IMR-90 (cell line): ENCODE data around the gene DIP2B. TPM values are rescaled to one million over a fixed set of nuclear protein-coding genes. Genes with fewer than 3 reads are reported as not detected.

Experiments
- ATAC-seq: fragments of 200-7000 bp; cut with Tn5 transposase; 2 replicates; pipeline ENCODE4 v1.9.1; 2020; ENCODE audit warnings: low read depth, mild to moderate bottlenecking, moderate library complexity
- BruUV-seq: library from RNA; stranded (reverse); fragments of 400-500 nt; replicated peaks from 2 replicates; lab custom pipeline; 2021; lab: Mats Ljungman, UMichigan
- CTCF ChIA-PET: fragments of 300-600 bp; formaldehyde crosslinking; extraction: SDS; loops from one replicate; lab custom pipeline; 2021; ENCODE audit warnings: antibody characterized with exemption; lab: Yijun Ruan, JAX
- POLR2A ChIA-PET: fragments of 300-600 bp; sonication (Branson Sonifier 250); formaldehyde crosslinking; loops from one replicate; lab custom pipeline; 2022; ENCODE audit warnings: antibody characterized with exemption; ENCODE audit not compliant: unreplicated experiment; lab: Charles Lee
- DNase-seq: peaks from one replicate; pipeline ENCODE4 v3.0.0; 2013
- H2AFZ ChIP-seq: replicated peaks from 2 replicates; pipeline ENCODE3; 2013; ENCODE audit warnings: low read length, mild to moderate bottlenecking; ENCODE audit not compliant: poor library complexity
- H2AK5ac ChIP-seq: 2 replicates; pipeline ENCODE4 v1.6.1; 2013; ENCODE audit warnings: low read depth, low read length, inconsistent platforms
- H2AK9ac ChIP-seq: replicated peaks from 2 replicates; pipeline ENCODE3; 2013; ENCODE audit warnings: mild to moderate bottlenecking, low read depth, low read length, moderate library complexity; ENCODE audit not compliant: poor library complexity
- H2BK120ac ChIP-seq: 2 replicates; pipeline ENCODE4 v1.6.1; 2013; ENCODE audit warnings: low read depth, low read length, inconsistent platforms
- H2BK15ac ChIP-seq: 3 replicates; pipeline ENCODE4 v1.6.1; 2013; ENCODE audit warnings: low read depth, low read length, inconsistent platforms
- H2BK20ac ChIP-seq: 2 replicates; pipeline ENCODE4 v1.6.1; 2013; ENCODE audit warnings: low read depth, mild to moderate bottlenecking, inconsistent platforms, low read length, moderate library complexity
- H2BK5ac ChIP-seq: 2 replicates; pipeline ENCODE4 v1.6.1; 2013; ENCODE audit warnings: mild to moderate bottlenecking, low read depth, low read length, inconsistent platforms; ENCODE audit not compliant: poor library complexity, severe bottlenecking
- H3K14ac ChIP-seq: replicated peaks from 2 replicates; pipeline ENCODE4 v1.6.1; 2013; ENCODE audit warnings: low read depth, low read length, inconsistent platforms
- H3K18ac ChIP-seq: 2 replicates; pipeline ENCODE4 v1.6.1; 2013; ENCODE audit warnings: low read depth, low read length, control low read depth
- H3K23ac ChIP-seq: 2 replicates; pipeline ENCODE4 v1.6.1; 2013; ENCODE audit warnings: low read depth, low read length, inconsistent platforms
- H3K27ac ChIP-seq: 2 replicates; pipeline ENCODE4 v1.5.1; 2013; ENCODE audit warnings: mild to moderate bottlenecking, control low read depth, low read length; ENCODE audit not compliant: insufficient read depth
- H3K27me3 ChIP-seq: 2 replicates; pipeline ENCODE4 v1.6.1; 2013; ENCODE audit warnings: low read length; ENCODE audit not compliant: control insufficient read depth, insufficient read depth
- H3K36me3 ChIP-seq: 2 replicates; pipeline ENCODE4 v1.6.1; 2013; ENCODE audit warnings: low read length, mixed read lengths; ENCODE audit not compliant: control insufficient read depth, insufficient read depth
- H3K4ac ChIP-seq: 2 replicates; pipeline ENCODE4 v1.6.1; 2013; ENCODE audit warnings: low read depth, low read length, inconsistent platforms
- H3K4me1 ChIP-seq: 2 replicates; pipeline ENCODE4 v1.6.1; 2013; ENCODE audit warnings: low read length, mixed read lengths; ENCODE audit not compliant: control insufficient read depth, insufficient read depth
- H3K4me2 ChIP-seq: 2 replicates; pipeline ENCODE4 v1.6.1; 2013; ENCODE audit warnings: low read depth, mild to moderate bottlenecking, control low read depth, low read length, moderate library complexity
- H3K4me3 ChIP-seq: 2 replicates; pipeline ENCODE4 v1.5.1; 2013; ENCODE audit warnings: low read depth, mild to moderate bottlenecking, control low read depth, low read length, moderate library complexity; ENCODE audit not compliant: insufficient read depth
- H3K56ac ChIP-seq: 2 replicates; pipeline ENCODE4 v1.6.1; 2013; ENCODE audit warnings: low read length, inconsistent platforms; ENCODE audit not compliant: insufficient read depth; ENCODE audit errors: extremely low read depth
- H3K79me1 ChIP-seq, 2 experiments: 2 replicates each; pipeline ENCODE4 v1.6.1; 2013; ENCODE audit warnings: low read length in 2 of 2, inconsistent platforms in 1 of 2, low read depth in 1 of 2
- H3K9ac ChIP-seq: 2 replicates; pipeline ENCODE4 v1.6.1; 2013; ENCODE audit warnings: low read depth, low read length, control low read depth
- H3K9me1 ChIP-seq: 2 replicates; pipeline ENCODE4 v1.6.1; 2013; ENCODE audit warnings: low read length, inconsistent platforms; ENCODE audit not compliant: insufficient read depth
- H3K9me3 ChIP-seq: 2 replicates; pipeline ENCODE4 v1.6.1; 2013; ENCODE audit warnings: low read length; ENCODE audit not compliant: control insufficient read depth, insufficient read depth
- H4K20me1 ChIP-seq: 2 replicates; pipeline ENCODE4 v1.6.1; 2013; ENCODE audit warnings: low read length, inconsistent platforms; ENCODE audit not compliant: insufficient read depth
- H4K5ac ChIP-seq: 2 replicates; pipeline ENCODE4 v1.6.1; 2013; ENCODE audit warnings: mild to moderate bottlenecking, low read depth, low read length, control low read depth
- H4K8ac ChIP-seq, 2 experiments: 2 replicates each; pipeline ENCODE4 v1.6.1; 2013; ENCODE audit warnings: low read depth in 2 of 2, low read length in 2 of 2, control low read depth in 1 of 2, inconsistent platforms in 1 of 2
- H4K91ac ChIP-seq: 2 replicates; pipeline ENCODE4 v1.6.1; 2013; ENCODE audit warnings: low read depth, low read length, inconsistent platforms; ENCODE audit not compliant: insufficient read depth
- BHLHE40 ChIP-seq: fragments of 150-350 bp; IDR thresholded peaks from 2 replicates; pipeline ENCODE4 v1.6.1; 2016; ENCODE audit warnings: mild to moderate bottlenecking, low read depth, low read length
- CEBPB ChIP-seq: IDR thresholded peaks from 2 replicates; pipeline ENCODE4 v1.6.1; 2012; ENCODE audit warnings: low read depth, low read length, improper control_type of control experiment
- CHD1 ChIP-seq: IDR thresholded peaks from 2 replicates; pipeline ENCODE4 v1.6.1; 2012; ENCODE audit warnings: low read depth, low read length, improper control_type of control experiment
- ELK1 ChIP-seq: fragments of 150-350 bp; IDR thresholded peaks from 2 replicates; pipeline ENCODE4 v1.6.1; 2016; ENCODE audit warnings: low read depth, mild to moderate bottlenecking, low read length, moderate library complexity, borderline replicate concordance
- FOS ChIP-seq: fragments of 150-350 bp; IDR thresholded peaks from 2 replicates; pipeline ENCODE4 v1.6.1; 2016; ENCODE audit warnings: low read depth, low read length
- MAFK ChIP-seq: IDR thresholded peaks from 2 replicates; pipeline ENCODE4 v1.6.1; 2012; ENCODE audit warnings: low read depth, low read length, improper control_type of control experiment
- MXI1 ChIP-seq: IDR thresholded peaks from 2 replicates; pipeline ENCODE4 v1.6.1; 2012; ENCODE audit warnings: low read depth, mild to moderate bottlenecking, low read length, moderate library complexity, borderline replicate concordance
- NFE2L2 ChIP-seq: fragments of 150-350 bp; IDR thresholded peaks from 2 replicates; pipeline ENCODE4 v1.6.1; 2016; ENCODE audit warnings: low read depth, mild to moderate bottlenecking, low read length
- POLR2A ChIP-seq: IDR thresholded peaks from 2 replicates; pipeline ENCODE4 v1.6.1; 2012; ENCODE audit warnings: mild to moderate bottlenecking, low read depth, low read length
- RAD21 ChIP-seq: IDR thresholded peaks from 2 replicates; pipeline ENCODE4 v1.6.1; 2012; ENCODE audit warnings: low read length, improper control_type of control experiment
- RCOR1 ChIP-seq: IDR thresholded peaks from 2 replicates; pipeline ENCODE4 v1.6.1; 2012; ENCODE audit warnings: mild to moderate bottlenecking, low read length, improper control_type of control experiment; ENCODE audit not compliant: insufficient replicate concordance
- RFX5 ChIP-seq: IDR thresholded peaks from 2 replicates; pipeline ENCODE4 v1.8.0; 2012; ENCODE audit warnings: low read depth, mild to moderate bottlenecking, low read length, moderate library complexity
- SMC3 ChIP-seq: fragments of 150-350 bp; IDR thresholded peaks from 2 replicates; pipeline ENCODE4 v1.6.1; 2016; ENCODE audit warnings: low read depth, mild to moderate bottlenecking, antibody characterized with exemption, low read length, moderate library complexity
- WGBS, 2 experiments: methylation state at CpG; one replicate each; pipeline versions ENCODE4 v1.1.5 to v1.1.7; 2013; ENCODE audit warnings: missing lambda C conversion rate in 2 of 2; ENCODE audit not compliant: insufficient read length in 1 of 2; ENCODE audit errors: extremely low coverage in 2 of 2; 5-methylcytosine and 5-hydroxymethylcytosine counted together
- dilution Hi-C: fragments of 300-500 bp; cut with HindIII; formaldehyde crosslinking; loops from one replicate; pipeline ENCODE4 v1.14.3; 2018; ENCODE audit warnings: low sequenced_read_pairs; ENCODE audit not compliant: unreplicated experiment
- in situ Hi-C: fragments of 300-500 bp; cut with MboI; formaldehyde crosslinking; loops from 3 replicates; pipeline ENCODE4 v1.14.3; 2019; ENCODE audit warnings: low sequenced_read_pairs, inconsistent platforms, mixed read lengths
- intact Hi-C: fragments of 100-400 bp; cut with micrococcal nuclease; formaldehyde crosslinking; loops from 2 replicates; pipeline ENCODE4 v1.10.0; 2022
- polyA plus RNA-seq, 3 experiments: library from polyadenylated mRNA; depleted of rRNA; stranded (reverse); fragments of >200 nt; gene quantifications; 2 replicates each; pipeline ENCODE4 v1.2.3, GENCODE V29; 2012; ENCODE audit warnings: low replicate concordance in 1 of 3
- total RNA-seq: library from RNA; depleted of rRNA; stranded (reverse); fragments of >200 nt; gene quantifications from 2 replicates; pipeline ENCODE4 v1.2.3, GENCODE V29; 2012
- TF ChIP-seq, protein P1 (sequence below): fragments of 150-350 bp; IDR thresholded peaks from 2 replicates; pipeline ENCODE4 v1.6.1; 2017; ENCODE audit warnings: mild to moderate bottlenecking, antibody characterized with exemption, low read length, low read depth
- TF ChIP-seq, protein P2 (sequence below): conservative IDR thresholded peaks from 2 replicates; pipeline ENCODE4 v1.5.1; 2012; ENCODE audit warnings: mild to moderate bottlenecking, low read depth, low read length, improper control_type of control experiment

Gene DIP2B
- total and polyA plus RNA-seq, 2 of the 4 experiments (the other 2 are of a cell fraction), result 7.7 to 12.9 TPM

DNA sequence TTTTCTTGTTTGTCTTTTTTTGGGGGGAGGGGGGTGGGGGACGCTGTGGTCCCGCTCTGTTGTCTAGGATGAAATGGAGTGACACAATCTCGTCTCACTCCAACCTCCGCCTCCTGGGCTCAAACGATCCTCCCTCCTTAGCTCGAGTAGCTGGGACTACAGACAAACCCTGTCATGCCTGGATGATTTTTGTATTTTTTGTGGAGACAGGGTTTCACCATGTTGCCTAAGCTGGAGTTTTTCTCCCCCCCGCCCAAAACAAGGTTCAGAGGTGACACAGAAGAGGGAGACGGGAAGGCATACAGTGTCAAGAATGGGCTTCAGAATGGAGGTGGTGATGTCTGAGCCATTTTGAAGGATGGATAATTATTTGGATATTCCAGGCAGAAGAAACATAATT lies 142.2 kb downstream of the DIP2B start:
- no peak for TF ChIP-seq NFE2L2
- no peak for TF ChIP-seq CEBPB
- TF ChIP-seq FOS, result no peak
- TF ChIP-seq RCOR1, result no peak
- TF ChIP-seq, protein P1, sequence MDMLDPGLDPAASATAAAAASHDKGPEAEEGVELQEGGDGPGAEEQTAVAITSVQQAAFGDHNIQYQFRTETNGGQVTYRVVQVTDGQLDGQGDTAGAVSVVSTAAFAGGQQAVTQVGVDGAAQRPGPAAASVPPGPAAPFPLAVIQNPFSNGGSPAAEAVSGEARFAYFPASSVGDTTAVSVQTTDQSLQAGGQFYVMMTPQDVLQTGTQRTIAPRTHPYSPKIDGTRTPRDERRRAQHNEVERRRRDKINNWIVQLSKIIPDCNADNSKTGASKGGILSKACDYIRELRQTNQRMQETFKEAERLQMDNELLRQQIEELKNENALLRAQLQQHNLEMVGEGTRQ, result no peak
- TF ChIP-seq POLR2A, result no peak
- no peak for TF ChIP-seq RAD21
- TF ChIP-seq ELK1, result no peak
- no peak for TF ChIP-seq CHD1
- no peak for TF ChIP-seq SMC3
- TF ChIP-seq, protein P2, sequence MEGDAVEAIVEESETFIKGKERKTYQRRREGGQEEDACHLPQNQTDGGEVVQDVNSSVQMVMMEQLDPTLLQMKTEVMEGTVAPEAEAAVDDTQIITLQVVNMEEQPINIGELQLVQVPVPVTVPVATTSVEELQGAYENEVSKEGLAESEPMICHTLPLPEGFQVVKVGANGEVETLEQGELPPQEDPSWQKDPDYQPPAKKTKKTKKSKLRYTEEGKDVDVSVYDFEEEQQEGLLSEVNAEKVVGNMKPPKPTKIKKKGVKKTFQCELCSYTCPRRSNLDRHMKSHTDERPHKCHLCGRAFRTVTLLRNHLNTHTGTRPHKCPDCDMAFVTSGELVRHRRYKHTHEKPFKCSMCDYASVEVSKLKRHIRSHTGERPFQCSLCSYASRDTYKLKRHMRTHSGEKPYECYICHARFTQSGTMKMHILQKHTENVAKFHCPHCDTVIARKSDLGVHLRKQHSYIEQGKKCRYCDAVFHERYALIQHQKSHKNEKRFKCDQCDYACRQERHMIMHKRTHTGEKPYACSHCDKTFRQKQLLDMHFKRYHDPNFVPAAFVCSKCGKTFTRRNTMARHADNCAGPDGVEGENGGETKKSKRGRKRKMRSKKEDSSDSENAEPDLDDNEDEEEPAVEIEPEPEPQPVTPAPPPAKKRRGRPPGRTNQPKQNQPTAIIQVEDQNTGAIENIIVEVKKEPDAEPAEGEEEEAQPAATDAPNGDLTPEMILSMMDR, result no peak
- TF ChIP-seq MXI1, result no peak
- no peak for TF ChIP-seq BHLHE40
- TF ChIP-seq RFX5, result no peak
- TF ChIP-seq MAFK, result no peak
- WGBS, 2 experiments, result no CpG with 5 or more reads among the region's 8 CpGs
- no peak overlapping the region for H3K4me2 ChIP-seq
- no peak overlapping the region for H2BK20ac ChIP-seq
- no peak overlapping the region for H3K23ac ChIP-seq
- no peak overlapping the region for H4K91ac ChIP-seq
- H2AFZ ChIP-seq, result no peak overlapping the region
- no peak overlapping the region for H4K8ac ChIP-seq
- in situ Hi-C loops (no loop called here), intact Hi-C loops (no loop called here), dilution Hi-C loops (no loop called here)
- peaks cover 3% of the 10 kb centered on the region for H3K4me1 ChIP-seq
- H3K4me3 ChIP-seq, result no peak overlapping the region
- H4K20me1 ChIP-seq, result no peaks in the 10 kb centered on the region
- no peak overlapping the region for H2AK9ac ChIP-seq
- H4K5ac ChIP-seq, result no peak overlapping the region
- DNase-seq, result no peak
- H3K14ac ChIP-seq, result no peak overlapping the region
- ChIA-PET CTCF (no interaction called here), POLR2A (no interaction called here)
- H3K9me3 ChIP-seq, result no peaks in the 10 kb centered on the region
- ATAC-seq, result no peak
- no peak overlapping the region for H3K18ac ChIP-seq
- no peak overlapping the region for H2BK15ac ChIP-seq
- no peak overlapping the region for H2BK5ac ChIP-seq
- H2AK5ac ChIP-seq, result no peak overlapping the region
- H3K9me1 ChIP-seq, result peaks cover 8% of the 10 kb centered on the region; the same call in 1 of the 2 replicates
- H3K27ac ChIP-seq, result no peak overlapping the region
- H3K56ac ChIP-seq, result no peak overlapping the region
- H3K36me3 ChIP-seq, result no peaks in the 10 kb centered on the region
- H3K27me3 ChIP-seq, result no peaks in the 10 kb centered on the region
- no peak overlapping the region for H2BK120ac ChIP-seq
- peaks cover 7 to 23% of the 10 kb centered on the region in 2 experiments; a peak in 2 of 4 replicates for H3K79me1 ChIP-seq
- no peak overlapping the region for H3K9ac ChIP-seq
- BruUV-seq, result no TSS peak
- H3K4ac ChIP-seq, result no peak overlapping the region
